GM18858 (cell line): ENCODE measurements around the gene TNP2.

ENCODE experiments used
- ATAC-seq: cut with Tn5 transposase; IDR thresholded peaks from one replicate; pipeline ENCODE4 v1.9.1; 2021; ENCODE audit not compliant: unreplicated experiment

Gene TNP2

DNA sequence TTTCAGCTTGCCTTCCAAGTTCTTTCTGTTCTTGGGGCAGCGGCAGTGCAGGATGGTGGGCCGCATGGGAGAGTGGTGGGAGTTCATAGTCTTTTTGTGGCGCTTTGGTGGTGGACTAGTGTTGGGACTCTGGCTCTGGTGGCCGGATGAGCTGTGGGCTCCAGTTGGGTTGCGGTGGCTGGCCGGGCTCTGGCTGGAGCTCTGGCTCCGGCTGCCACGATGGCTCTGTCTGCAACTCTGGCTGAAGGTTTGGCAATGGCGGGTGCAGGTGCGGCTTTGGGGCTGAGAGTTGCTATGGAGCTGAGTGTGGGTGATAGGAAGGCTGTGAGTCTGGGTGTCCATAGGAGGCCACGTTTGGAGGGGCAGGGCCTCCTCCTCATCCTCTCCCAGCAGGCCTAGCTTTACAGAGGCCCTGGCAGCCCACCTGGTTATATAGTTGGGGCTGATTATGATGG lies at the start of gene TNP2:
Gene TNP2 (minus strand): TSS at position 405 of the 455 bp plus-strand sequence. CDS start 63 bp downstream, at position 342.
- ATAC-seq, result no peak

DNA sequence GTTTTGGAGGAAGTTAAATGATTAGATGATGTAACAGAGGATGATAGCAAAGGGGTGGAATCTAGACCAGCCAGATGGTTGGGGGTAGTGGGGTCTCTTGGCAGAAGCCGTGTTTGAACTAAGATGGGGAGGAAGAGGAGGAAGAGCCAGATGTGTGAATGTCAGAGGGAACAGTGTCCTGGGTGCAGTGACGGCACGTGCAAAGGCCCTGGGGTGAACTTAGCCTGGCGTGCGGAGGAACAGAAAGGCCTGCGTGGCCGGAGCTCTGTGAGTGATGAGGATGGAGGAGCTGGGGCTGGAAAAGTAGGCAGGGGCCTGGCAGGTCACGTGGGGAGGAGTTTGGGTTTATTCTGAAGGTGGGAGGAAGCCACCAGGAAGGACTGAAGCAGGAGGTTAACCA lies 49.7 kb upstream of the TNP2 start:
- no peak for ATAC-seq

DNA sequence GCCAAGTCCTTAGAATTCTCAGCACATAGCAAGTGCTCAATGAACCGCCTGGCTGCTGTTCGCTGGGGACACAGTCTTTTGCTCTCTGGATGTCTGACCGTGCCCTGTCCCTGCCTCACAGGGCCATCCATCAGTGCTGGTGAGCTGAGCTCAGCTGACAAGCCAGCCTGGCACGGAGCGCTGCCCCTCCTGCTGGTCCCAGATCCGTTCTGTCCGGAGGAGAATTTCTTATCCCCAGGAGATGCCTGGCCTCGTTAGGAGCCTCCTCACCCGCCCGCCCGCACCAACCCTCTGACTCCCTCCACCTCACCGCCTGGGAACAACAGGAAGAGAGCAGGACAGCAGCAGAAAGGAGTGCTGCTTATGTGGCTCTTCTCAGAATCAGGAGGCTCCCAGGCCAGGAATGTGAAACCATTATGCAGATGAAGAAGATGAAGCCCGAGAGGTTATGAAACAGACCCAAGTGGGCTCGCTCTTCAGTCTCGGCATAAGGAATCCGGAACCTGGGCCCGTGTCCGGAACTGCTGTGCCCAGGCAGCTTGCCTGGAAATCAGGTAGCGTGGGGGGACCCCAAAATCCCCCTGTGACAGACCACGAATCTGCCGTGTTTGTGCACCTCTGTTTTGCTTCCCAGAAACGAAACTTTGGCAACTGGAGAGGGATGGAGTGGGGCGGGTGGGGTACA lies 47.3 kb upstream of the TNP2 start:
- no peak for ATAC-seq

DNA sequence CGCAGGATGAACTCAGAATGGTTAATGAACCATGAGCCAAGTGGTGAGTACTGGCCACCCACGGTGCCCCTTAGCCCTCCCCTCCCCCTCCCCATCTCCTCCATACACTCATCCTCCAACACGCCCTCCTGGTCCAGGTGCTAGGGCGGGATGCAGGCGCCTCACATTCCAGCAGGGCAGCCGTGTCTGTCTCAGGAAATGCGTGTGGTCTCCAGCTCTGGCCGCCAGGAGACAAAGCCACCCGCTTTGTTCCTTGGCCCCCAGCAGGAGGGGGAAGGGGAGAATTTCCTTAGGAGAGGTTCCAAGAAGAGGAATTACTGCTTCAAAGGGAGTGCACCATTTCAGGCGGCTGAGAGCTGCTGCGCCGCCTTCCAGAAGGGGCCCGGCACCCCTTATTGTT lies 46.4 kb upstream of the TNP2 start:
- no peak for ATAC-seq

DNA sequence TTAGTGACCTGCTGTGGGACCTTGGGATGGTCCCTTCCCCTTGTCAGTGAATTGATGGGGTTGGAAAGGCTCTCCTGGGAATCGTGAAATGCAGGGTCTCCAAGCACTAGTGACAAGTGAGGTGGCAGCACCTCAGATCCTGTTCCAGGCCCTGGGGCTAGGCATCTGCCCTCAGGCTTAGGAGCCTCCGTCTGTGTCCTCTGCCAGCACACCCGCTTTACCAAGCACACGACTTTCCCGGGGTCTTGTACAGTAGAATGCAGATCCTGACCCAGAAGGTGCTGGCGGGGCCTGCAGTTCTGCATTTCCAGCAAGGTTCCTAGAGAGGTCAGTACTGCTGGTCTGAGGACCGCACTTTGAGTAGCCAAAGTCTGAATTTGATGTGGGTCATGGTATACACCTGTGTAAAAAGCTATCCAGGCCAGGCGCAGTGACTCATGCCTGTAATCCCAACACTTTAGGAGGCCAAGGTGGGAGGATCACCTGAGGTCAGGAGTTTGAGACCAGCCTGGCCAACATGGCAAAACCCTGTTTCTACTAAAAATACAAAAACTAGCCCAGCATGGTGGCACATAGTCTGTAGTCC lies 45.3 kb upstream of the TNP2 start:
- ATAC-seq, result no peak

DNA sequence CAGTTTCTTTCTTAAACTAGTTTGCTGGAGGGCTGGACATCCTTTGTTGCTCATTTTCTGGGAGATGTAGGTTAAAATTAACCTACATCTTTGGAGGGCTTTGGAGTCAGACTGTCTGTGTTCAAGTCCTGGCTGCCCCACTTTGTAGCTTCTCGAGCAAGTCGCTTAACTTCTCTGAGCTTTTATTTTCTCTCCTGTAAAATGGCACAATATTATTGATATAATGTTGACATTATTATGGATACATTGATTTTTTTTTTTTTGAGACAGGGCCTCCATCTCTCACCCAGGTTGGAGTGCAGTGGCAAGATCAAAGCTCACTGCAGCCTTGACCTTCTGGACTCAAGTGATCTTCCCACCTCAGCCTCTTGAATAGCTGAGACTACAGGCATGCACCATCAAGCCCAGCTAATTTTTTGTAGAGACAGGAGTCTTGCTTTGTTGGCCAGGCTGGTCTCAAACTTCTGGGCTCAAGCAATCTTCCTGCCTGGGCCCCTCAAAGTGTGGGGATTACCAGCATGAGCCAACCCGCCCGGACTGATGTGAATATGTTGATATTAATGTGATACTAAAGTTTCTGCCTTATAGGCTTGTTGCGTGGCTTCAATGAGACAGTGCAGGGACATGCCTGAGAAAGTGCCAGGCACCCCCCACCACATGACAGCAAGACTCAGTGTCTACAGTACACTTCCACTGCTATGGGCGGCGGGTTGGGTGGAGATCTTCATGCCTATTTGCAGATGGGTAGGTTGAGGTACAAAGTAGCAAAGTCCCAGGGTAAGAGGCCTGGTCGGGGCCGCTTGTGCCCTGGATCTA lies 44.6 kb upstream of the TNP2 start:
- no peak for ATAC-seq

DNA sequence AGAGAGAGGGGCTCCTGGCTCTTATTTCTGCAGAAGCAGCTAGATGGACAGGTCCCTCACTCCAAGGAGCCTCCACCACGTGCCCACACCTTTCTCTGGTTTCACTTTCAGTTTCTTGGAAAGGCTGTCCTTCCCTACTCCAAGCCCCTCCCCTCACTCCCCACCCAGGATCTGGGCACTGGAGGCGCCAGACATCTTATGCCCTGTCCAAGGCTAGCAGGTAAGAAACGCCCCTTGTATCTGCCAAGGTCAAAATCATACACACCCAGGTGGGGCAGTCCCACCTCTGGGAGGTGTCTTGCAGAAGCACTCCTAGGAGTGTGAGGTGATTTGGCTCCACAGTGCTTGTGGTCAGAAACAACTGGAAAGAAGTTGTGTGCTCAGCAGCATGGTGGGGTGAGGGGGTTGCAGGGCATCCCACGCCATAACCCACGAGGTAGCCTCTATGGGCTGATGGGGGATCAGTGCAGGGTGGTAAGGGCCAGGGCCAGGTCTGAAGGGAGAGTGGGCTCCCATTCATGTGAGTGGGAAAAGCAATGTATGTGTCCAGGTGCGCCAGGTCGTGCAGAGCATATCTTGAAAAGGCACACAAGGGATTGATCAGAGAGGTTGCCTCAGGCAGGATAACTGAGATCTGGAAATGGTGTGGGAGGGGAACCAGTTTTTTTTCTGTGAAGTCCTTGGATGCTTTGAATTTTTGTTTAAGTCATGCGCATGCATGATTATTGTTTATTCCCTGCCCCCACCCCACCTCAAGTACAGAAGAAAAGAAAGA lies 43.8 kb upstream of the TNP2 start:
- ATAC-seq, result no peak

DNA sequence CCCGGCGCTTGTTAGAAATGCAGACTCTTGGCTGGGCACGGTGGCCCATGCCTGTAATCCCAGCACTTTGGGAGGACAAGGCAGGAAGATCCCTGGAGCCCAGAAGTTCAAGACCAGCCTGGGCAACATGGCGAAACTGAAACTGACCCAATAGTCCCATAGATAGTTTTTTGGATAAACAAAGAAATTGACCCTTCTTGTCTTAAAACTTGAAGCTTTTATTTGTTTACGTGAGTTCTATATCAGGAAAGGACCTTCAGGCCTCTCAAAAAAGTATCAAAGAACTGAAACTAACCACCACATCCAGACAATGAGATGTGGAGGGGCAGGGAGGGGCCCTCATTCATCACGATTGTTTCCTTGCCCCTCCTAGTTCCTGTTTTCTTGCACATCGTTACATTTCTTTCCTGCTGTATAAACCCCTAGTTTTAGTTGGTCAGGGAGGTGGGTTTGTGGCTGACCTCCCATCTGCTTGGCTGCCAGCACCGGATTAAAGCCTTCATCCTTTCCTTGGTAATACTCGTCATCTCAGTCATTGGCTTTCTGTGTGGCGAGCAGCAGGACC lies 42.0 kb upstream of the TNP2 start:
- peak; percentile 31 for ATAC-seq

DNA sequence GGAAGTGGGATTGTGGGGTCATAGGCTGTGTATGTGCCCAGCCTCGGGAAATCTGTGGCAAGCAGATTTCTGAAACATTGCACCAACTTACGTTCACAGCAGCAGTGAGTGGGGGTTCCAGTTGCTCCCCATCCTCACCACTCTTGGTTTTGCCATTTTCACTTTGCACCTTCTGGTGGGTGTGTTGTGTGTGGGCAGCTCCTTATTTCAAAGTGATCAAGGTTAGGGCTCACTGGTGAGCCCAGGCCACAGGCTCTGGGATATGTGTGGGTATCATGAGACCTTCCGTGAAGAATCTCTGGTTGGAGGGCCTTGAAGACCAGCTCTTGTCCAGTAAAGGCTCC lies 41.5 kb upstream of the TNP2 start:
- ATAC-seq, result no peak

DNA sequence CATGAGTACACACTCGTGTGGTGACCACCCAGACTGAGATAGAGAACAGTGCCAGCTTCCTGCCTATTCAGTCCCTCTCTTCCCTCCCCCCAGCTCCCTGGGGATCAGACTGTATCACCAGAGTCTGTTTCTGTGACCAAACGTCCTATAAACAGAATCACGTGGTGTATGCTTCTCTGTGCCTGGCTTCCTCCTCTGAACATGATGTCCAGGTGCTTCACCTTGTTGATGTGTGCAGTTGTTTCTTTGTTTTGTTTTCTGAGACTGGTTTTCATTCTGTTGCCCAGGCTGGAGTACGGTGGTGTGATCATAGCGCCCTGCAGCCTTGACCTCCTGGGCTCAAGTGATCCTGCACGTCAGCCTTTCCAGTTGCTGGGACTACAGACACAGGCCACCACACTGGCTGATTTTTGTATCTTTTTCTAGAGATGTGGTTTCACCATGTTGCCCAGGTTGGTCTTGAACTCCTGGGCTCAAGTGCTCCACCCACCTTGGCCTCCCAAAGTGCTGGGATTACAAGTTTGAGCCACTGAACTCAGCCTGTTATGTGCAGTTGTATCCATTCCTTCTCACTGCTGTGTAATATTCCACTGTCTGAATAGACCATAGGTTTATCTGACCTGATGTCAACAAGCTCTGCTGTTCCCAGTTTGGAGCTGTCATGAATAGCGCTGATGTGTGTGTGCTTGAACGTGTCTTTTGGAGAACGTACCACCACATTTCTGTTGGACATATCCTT lies 40.9 kb upstream of the TNP2 start:
- peak; percentile 27 for ATAC-seq

DNA sequence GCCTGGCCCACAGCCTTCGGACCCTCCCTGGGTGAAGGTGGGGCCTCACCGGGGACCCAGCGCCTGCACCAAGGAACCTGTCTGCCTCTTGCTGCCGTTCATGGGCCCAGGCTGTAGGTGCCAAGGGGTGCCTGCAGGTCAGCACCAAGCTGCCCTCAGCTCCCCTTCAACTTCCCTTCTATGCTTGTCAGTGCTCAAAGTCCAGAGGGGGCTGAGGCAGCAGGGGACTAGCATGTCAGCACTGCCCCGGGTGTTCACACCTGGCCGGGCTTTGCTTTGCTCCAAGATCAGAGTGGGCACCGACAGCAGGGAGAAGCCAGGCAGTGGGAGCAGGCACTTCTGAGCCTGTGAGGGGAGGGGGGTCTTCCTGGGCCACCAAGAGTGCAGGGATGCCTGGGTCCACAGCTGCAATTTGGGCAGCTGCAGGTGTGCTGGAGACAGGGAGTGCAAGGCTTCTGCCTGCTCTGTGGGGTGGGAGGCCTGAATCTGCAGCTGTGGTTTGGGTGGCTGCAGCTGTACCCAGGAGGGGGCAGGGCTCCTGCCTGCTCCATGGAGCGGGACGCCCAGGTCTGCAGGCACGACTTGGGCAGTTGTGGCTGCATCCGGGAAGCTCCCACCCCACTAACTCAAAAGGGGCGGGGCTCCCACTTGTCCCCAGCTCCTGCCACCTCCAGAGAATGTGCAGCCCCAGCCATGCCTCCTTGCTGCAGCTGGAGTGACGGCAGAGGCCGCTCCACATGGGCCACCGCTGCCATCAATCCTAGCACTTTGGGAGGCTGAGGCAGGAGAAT lies 39.6 kb upstream of the TNP2 start:
- no peak for ATAC-seq

DNA sequence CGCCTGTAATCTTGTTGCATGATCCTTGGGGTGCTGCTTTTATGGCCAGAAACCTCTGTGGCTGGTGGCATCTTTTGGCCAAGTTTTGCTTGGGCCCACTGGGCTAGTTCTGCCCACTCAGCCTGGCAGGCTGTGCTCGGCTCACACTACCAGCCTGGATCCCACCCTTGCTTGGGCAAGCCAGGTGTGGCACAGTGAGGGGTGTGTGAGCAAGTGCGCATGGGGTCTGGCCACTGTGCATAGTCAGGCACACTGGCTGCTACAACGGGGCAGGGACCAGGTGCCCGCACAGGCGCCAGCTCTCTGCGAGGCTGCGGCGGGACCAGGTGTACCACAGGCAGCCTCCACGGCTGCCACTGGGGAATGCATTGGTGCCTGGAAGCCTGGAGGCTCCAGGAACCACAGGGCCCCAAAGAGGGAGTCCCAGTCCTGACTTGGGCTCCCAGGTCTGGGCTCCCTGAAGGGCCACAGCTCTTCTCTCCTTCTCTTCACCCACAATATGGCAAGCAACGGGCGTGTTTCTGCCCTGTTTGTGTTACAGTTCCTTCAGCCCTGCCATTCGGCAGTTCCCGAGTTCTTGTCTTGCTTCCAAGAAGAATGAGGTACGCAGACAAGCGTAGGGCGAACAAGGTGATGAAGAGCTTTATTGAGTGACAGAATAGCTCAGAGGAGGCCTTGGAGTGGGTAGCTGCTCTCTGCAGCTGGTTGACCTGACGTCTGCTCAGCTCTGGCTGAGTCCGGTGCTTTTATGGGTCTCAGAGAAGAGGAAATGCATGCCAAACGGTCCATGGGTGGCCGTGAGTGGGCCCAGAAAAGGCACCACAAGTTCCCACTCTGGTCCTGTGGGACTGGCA lies 38.7 kb upstream of the TNP2 start:
- no peak for ATAC-seq

DNA sequence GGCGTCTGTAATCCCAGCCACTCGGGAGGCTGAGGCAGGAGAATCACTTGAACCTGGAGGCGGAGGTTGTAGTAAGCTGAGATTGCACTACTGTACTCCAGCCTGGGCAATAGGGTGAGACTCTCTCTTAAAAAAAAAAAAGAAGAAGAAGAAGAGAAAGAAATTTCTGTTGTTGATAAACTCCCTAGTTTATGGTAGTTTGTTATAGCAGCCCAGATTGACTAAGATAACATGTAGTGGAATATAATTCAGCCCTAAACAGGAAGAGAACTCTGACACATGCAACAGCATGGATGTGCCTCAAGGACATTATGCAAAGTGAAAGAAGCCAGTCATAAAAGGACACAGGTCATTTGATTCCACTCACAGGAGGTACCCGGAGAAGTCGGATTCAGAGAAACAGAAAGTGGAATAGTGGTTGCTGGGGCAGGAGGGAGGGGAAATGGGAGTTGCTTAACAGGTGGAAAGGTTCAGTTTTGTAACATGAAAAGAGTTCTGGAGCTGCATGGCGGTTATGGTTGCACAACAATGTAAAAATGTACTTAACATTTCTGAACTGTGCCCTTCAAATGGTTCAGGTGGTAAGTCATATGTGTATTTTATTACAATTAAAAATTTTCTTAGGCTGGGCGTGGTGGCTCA lies 38.0 kb upstream of the TNP2 start:
- ATAC-seq, result no peak

DNA sequence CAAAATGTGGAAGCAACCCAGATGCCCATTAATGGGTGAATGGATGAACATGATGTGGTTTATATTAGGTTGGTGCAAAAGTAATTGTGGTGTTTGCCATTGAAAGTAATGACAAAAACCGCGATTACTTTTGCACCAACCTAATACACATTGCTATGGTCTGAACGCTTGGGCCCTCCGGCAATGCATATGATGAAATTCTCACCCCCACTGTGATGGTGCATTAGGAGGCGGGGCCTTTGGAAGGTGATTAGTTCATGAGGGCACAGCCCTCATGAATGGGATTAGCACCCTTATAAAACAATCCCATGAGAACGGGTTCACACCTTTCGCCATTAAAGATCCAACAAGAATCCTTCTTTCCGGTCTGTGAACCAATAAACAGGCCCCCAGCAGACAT lies 37.3 kb upstream of the TNP2 start:
- no peak for ATAC-seq

DNA sequence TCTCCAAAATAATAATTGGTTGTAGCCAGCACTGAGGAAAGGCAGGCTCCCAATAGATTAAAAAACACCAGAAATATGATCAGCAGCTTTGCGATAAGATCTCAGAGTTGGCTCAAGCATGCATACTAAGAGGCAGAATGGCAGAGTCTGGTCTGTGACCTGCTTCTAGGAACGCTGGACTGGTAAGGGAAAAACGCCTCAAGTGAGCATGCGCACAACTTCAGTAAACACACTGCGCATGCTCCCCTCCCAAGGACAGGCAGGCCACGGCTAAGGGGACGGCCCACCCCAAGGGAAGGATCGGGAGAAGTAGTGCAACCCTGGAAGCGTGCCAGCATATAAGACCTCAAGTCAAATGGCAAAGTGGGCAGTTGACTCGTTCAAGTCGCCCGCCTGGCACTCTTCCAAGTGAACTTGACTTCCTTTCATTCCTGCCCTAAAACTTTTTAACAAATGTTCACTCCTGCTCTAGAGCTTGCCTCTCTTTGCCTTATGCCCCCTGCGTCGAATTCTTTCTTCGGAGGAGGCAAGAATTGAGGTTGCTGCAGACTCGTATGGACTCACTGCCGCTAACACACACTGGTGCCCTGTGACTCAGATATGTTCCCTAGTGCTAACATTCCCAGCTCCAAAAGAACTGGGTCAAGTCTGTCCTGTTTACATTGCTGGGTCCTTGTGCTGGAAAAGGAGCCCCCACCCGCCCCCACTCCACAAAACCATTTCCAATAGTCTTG lies 34.4 kb upstream of the TNP2 start:
- no peak for ATAC-seq

DNA sequence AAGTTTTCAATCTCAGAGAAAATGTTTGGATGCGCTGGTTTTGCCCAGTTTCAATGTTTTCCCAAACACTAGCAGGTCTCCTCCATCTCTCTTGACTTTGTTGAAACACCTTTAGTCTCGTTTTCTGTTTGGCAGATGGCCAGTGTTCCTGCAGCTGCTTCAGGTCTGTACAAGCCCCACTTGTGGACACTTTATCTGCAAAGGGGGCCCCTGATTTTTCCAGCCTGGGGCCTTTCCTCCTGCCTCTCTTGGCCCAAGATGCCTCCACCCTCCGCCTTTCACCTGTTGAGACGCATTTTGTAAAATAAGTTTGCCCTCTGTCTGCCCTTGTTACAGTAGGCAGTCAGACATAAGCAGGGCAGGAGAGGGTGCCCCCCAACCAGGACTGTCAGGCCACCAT lies 33.9 kb upstream of the TNP2 start:
- ATAC-seq, result no peak

DNA sequence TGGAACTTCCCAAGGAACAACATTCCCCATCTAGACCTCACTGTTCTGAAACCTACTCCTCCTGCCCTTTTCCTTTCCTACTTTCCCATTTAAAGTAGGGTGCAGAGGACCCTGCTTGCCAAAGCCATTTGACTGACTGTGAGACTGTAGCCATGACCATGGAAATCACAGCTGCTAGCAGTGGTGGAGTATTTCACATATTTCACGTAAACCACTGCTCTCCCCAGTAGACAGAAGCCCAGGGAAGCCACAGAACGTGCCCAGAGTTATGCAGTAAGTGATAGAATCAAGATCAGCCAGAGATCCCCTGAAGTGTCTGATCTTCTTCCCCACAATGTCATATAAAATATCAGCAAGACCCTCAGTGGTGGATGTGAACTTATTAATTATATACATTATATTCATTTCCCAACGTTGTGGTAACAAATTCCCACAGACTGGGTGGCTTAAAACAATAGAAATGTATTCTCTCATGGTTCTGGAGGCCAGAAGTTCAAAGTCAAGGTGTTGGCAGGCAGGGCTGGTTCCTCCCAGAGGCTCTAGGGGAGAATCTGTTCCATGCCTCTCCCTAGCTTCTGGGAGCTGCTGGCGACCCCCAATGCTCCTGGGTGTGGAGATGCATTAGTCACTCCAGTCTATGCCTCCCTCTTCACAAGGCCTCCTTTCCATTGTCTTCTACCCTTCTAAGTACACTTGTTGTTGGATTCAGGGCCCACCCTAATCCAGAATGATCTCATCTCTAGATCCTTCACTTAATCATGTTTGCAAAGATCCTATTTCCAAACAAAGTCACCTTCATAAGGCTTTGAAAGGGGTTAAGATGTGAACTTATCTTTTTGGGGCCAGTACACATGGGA lies 32.7 kb upstream of the TNP2 start:
- no peak for ATAC-seq
